ENCODE measurements around the gene TIAM2.

- no peak for TF ChIP-seq CTCF (IDR thresholded peaks at IDR 0.05)
- no peak for TF ChIP-seq POLR2A (IDR thresholded peaks at IDR 0.05)
Measured at GRCh38 chr6:155100087-155100486, 105.0 kb downstream of the TIAM2 start.

All from adrenal gland (tissue), 5 donors.